Hypothalamus (tissue), 51 donors: ENCODE data around the gene UBTD1.

ENCODE experiments used
- DNase-seq, 51 donors: peaks; one replicate each; lab custom pipeline; 2025; lab: John Stamatoyannopoulos, UW

Gene UBTD1

DNA sequence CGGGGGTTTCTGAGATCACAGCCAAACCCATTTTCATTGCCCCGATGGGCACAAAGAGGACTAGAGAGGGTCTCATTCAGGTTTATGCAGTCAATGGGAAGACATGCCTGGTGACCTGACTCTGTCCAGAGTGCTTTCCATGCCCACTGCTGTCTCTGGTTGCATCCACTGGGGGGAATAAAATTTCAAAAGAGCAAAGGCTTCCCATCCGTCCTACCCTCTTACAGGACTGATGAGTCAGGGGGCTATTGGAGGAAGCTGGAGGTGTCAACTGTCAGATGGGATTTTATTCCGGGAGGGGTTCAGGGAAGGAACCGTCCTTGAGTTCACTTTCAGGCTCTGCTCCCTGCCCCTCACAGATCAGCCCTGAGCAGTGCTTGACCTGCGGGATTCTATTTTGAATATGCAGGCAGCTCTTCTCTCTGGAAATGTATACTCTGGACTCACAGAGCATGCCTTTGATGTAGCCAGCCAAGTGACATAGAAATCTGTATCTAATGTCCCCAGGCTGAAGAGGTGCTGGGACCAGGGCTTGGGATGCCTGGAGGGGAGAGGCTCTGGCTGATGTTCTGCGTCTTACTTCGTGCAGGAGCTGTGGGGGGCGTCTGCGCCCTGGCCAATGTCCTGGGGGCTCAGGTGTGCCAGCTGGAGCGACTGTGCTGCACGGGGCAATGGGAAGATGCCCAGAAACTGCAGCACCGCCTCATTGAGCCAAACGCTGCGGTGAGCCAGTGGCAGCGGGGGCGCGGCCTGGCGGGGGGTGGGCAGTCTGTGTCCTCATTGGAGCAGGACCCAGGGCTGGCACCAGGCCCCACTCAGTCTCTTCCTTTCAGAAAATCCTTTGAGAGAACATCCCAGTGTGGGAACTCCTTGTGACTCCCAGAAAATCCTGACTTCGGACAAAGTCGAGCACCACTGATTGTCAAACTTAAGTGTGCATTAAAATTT lies 102.8 kb downstream of the UBTD1 start:
- DNase-seq: peak in 33 of 51 donors; percentile 12 to 80 (median 61)

DNA sequence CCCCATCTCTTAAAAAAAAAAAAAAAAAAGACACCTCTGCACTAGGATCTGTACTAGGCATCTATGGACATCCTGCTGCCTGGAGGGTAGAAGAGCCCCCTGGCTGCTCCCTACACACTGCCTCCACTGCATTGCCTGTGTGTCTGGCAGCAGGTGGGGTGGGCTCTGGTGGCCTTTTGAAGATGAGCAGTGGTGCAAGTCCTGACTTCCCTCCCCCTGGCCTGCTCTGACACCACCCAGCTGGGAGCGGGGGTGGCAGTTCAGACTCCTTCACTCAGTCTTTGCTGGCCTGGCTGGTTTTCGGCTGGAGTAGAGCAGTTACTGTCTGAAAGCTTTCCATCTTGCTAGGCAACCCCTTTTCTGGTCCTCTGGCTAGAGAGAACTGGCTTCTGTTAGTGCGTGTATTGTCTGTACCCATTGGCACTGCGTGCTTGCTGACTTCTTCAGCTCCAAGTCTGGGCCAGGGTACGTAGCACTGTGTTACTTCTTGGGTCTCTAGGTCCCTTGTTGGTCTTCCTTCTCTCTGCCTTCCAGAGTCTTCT lies 108.4 kb downstream of the UBTD1 start:
- peak in 27 of 51 donors; percentile 6 to 71 (median 35) for DNase-seq

DNA sequence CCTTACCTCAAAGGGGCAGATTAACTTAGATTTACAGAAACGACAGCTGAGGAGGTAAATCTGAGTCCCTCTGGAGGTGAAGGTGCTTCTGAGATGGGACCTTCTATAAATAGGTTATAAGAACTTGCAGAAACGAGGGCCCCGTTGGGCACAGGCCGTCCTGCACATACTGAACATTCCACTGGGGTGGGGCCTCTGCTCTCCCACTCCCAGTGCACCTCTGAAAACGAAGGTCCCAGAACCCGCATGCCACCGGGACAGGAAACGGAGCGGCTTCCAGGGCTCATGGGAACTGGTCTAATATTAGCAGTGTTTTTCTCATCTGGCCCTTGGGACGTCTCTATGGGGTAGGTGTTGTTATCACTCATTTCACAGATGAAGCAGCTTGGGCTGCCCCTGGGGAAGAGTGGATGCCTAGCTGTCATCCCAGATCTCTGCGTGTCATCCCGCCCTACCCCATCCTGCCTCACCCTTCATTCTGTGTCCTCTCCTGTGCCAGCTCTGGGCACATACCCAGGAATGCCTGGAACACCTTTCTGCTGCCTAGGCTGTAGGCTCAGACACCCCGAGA lies 110.4 kb downstream of the UBTD1 start:
- no peak for DNase-seq

DNA sequence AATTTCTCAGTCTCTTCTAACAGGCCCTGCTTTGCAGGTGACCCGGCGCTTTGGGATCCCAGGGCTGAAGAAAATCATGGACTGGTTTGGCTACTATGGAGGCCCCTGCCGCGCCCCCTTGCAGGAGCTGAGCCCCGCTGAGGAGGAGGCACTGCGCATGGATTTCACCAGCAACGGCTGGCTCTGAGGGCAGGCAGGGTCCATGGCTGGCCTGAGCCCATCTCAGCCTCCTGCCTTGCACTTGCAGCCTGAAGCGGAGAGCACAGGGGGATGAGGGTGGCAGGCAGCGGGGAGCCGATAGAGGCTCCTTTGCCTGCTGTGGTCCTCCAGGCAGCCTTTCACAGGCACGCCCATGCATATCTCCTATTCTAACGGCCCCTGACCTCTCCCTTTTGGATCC lies 112.7 kb downstream of the UBTD1 start:
- no peak for DNase-seq

DNA sequence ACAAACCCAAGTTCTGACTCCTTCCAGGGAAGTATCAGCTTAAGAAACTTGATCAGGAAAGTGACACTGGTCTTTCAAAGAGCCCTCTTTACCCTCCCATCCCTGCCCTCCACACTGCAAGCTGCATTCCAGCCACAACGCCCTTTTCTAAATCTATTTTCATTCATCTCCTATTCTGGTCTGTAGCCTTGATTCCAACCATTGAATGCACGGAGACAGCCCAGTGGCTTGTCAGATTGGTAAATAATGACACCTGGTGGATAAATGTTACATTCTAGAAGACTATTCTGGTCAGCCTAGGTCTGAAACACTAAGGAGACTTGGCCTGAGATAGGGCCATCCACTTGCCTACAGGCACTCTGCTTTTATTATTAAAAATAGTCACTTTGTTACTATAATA lies 113.7 kb downstream of the UBTD1 start:
- peak in 2 of 51 donors; percentile 7 to 12 for DNase-seq

DNA sequence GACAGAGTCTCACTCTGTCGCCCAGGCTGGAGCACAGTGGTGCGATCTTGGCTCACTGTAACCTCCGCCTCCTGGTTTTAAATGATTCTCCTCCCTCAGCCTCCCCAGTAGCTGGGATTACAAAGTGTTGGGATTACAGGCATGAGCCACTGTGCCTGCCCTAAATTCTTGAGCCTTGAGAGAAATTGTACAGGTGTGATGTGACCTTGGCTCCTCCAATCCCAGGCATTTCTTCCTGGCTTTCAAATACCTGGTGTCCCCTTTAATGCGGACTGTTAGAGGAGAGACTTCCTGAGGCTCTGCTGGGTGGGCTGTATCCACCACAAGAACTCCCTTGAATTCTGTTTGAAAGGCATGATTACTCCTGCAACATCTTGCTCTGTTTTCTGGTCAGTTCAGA lies 119.6 kb downstream of the UBTD1 start:
- no peak for DNase-seq

DNA sequence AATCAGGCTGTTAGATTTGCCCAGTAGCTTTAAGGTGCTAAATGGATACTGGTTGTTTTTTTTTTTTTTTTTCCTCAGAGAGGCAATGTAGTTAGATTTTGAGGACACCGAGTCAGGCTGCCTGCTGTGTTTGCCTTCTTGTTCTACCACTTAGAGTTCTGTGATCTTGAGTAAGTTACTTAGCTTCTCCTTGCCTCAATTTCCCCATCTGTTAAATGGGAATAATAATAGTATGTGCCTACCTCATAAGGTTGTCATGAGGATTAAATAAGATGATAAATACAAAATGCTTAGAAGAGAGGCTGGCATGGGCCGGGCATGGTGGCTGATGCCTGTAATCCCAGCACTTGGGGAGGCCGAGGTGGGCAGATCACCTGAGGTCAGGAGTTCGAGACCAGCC lies 120.0 kb downstream of the UBTD1 start:
- DNase-seq: no peak
